K562 (cell line): ENCODE measurements around the gene MEIS1. TPM values are rescaled to one million over a fixed set of nuclear protein-coding genes. Genes with fewer than 3 reads are reported as not detected.

Experiments
- ATAC-seq: fragments of 200-7000 bp; cut with Tn5 transposase; 3 replicates; pipeline ENCODE4 v1.9.1; 2020; ENCODE audit warnings: moderate library complexity
- BruUV-seq: library from RNA; stranded (reverse); fragments of 400-500 nt; replicated peaks from 2 replicates; lab custom pipeline; 2021; lab: Mats Ljungman, UMichigan
- CTCF ChIA-PET: fragments of 300-600 bp; formaldehyde crosslinking; extraction: SDS; loops from one replicate; lab custom pipeline; 2021; ENCODE audit warnings: low intra/inter-chr PET ratio; lab: Yijun Ruan, JAX
- POLR2A ChIA-PET: fragments of 300-600, 350-650 bp; sonication (Branson Sonifier 250); formaldehyde crosslinking; extraction: SDS; loops from one replicate; lab custom pipeline; 2021; ENCODE audit warnings: antibody characterized with exemption, inconsistent platforms; lab: Yijun Ruan, JAX
- DNase-seq, 4 experiments: peaks; one replicate each; pipeline versions ENCODE4 v3.0.0 to v3.0.0-alpha.2; 2011 to 2018; ENCODE audit warnings: low spot score in 3 of 4, mixed read lengths in 3 of 4; ENCODE audit errors: extremely low read depth in 1 of 4
- FAIRE-seq: peaks from 2 replicates; lab custom pipeline; 2011; peaks lifted over from hg19 to GRCh38; lab: Jason Lieb, UNC
- H2AFZ ChIP-seq: 2 replicates; pipeline ENCODE4 v1.6.0; 2011; ENCODE audit warnings: low read depth, low read length, control low read depth, inconsistent platforms
- H3K27ac ChIP-seq: fragments of 200-600 bp; 3 replicates; pipeline ENCODE4 v1.8.0; 2011; ENCODE audit warnings: low read depth, mild to moderate bottlenecking, control low read depth, inconsistent platforms, low read length, moderate library complexity, mixed read lengths; ENCODE audit errors: extremely low read depth
- H3K27me3 ChIP-seq, 2 experiments: fragments of 300-600 bp in 1 of 2; 2 replicates in 1 of 2; 3 replicates in 1 of 2; pipeline versions ENCODE4 v1.6.0 to v1.8.0; 2011; ENCODE audit warnings: inconsistent platforms in 2 of 2, low read length in 2 of 2, mild to moderate bottlenecking in 1 of 2, mixed read lengths in 1 of 2, moderate library complexity in 1 of 2; ENCODE audit not compliant: control insufficient read depth in 2 of 2, insufficient read depth in 2 of 2
- H3K36me3 ChIP-seq: fragments of 300-600 bp; 3 replicates; pipeline ENCODE4 v1.8.0; 2011; ENCODE audit warnings: mild to moderate bottlenecking, low read length, inconsistent platforms; ENCODE audit not compliant: control insufficient read depth, insufficient read depth
- H3K4me1 ChIP-seq, 2 experiments: fragments of 200-600 bp in 1 of 2; replicated peaks in 1 of 2; 2 replicates in 1 of 2; 3 replicates in 1 of 2; pipeline versions ENCODE4 v1.5.1 to v1.8.0; 2011; ENCODE audit warnings: inconsistent platforms in 2 of 2, low read length in 2 of 2, mild to moderate bottlenecking in 1 of 2, mixed read lengths in 1 of 2, moderate library complexity in 1 of 2; ENCODE audit not compliant: control insufficient read depth in 2 of 2, insufficient read depth in 2 of 2
- H3K4me2 ChIP-seq: 2 replicates; pipeline ENCODE4 v1.6.1; 2011; ENCODE audit warnings: low read length, control low read depth, inconsistent platforms, mixed read lengths; ENCODE audit not compliant: insufficient read depth
- H3K4me3 ChIP-seq: fragments of 200-600 bp; sonication (generic), shearing (Covaris generic); 2 replicates; pipeline ENCODE4 v1.5.1; 2016; ENCODE audit warnings: control low read depth, inconsistent platforms
- H3K79me2 ChIP-seq: fragments of 200-600 bp; 3 replicates; pipeline ENCODE4 v1.8.0; 2011; ENCODE audit warnings: low read length, inconsistent platforms; ENCODE audit not compliant: control insufficient read depth, insufficient read depth
- H3K9ac ChIP-seq, 2 experiments: 2 replicates each; pipeline versions ENCODE4 v1.6.0 to v1.6.1; 2011; ENCODE audit warnings: low read depth in 2 of 2, low read length in 2 of 2, control low read depth in 1 of 2, inconsistent platforms in 1 of 2, mild to moderate bottlenecking in 1 of 2, mixed read lengths in 1 of 2; ENCODE audit not compliant: insufficient read depth in 1 of 2
- H3K9me1 ChIP-seq: one replicate; pipeline ENCODE4 v1.6.0; 2011; ENCODE audit warnings: inconsistent platforms, mild to moderate bottlenecking, low read length, moderate library complexity; ENCODE audit not compliant: control insufficient read depth, insufficient read depth
- H3K9me3 ChIP-seq: replicated peaks from 2 replicates; pipeline ENCODE4 v1.5.1; 2011; ENCODE audit warnings: low read depth, low read length, inconsistent platforms; ENCODE audit not compliant: control insufficient read depth, insufficient read depth
- H4K20me1 ChIP-seq: replicated peaks from 2 replicates; pipeline ENCODE4 v1.6.1; 2011; ENCODE audit warnings: low read length, inconsistent platforms, mixed read lengths; ENCODE audit not compliant: control insufficient read depth, insufficient read depth
- CCAR2 ChIP-seq: fragments of 200-400 bp; formaldehyde crosslinking; IDR thresholded peaks from 2 replicates; pipeline ENCODE4 v1.6.1; 2017; ENCODE audit warnings: mild to moderate bottlenecking, low read depth, low read length
- CHD4 ChIP-seq: fragments of 200-600 bp; sonication (generic); IDR thresholded peaks from 3 replicates; pipeline ENCODE4 v1.6.1; 2012; ENCODE audit warnings: low read depth, mild to moderate bottlenecking, mixed read lengths, low read length, inconsistent platforms; ENCODE audit not compliant: insufficient read depth, insufficient replicate concordance, poor library complexity, severe bottlenecking
- EHMT2 ChIP-seq: fragments of 450-650 bp; IDR thresholded peaks from 2 replicates; pipeline ENCODE4 v1.6.1; 2018; ENCODE audit warnings: antibody characterized with exemption
- HDAC3 ChIP-seq: fragments of 450-650 bp; IDR thresholded peaks from 2 replicates; pipeline ENCODE4 v1.6.1; 2018; ENCODE audit warnings: borderline replicate concordance, mild to moderate bottlenecking, moderate library complexity; ENCODE audit not compliant: partially characterized antibody
- HMG20B ChIP-seq: fragments of 250-450 bp; sonication (Bioruptor Pico); IDR thresholded peaks from 2 replicates; pipeline ENCODE4 v1.5.0; 2021; ENCODE audit warnings: mild to moderate bottlenecking
- MECOM ChIP-seq: fragments of 250-450 bp; sonication (Bioruptor Pico); IDR thresholded peaks from 2 replicates; pipeline ENCODE4 v1.8.0; 2022; ENCODE audit warnings: inconsistent platforms
- MITF ChIP-seq: IDR thresholded peaks from 2 replicates; pipeline ENCODE4 v1.6.1; 2014; ENCODE audit warnings: antibody characterized with exemption
- NR3C1 ChIP-seq: sonication (generic); formaldehyde crosslinking; IDR thresholded peaks from 2 replicates; pipeline ENCODE4 v1.8.1; 2022; ENCODE audit warnings: missing genetic modification reagents
- SAP30 ChIP-seq: fragments of 200-600 bp; sonication (generic); IDR thresholded peaks from 2 replicates; pipeline ENCODE4 v1.6.1; 2012; ENCODE audit warnings: borderline replicate concordance, low read depth, mild to moderate bottlenecking, moderate library complexity, low read length, control low read depth, inconsistent platforms; ENCODE audit not compliant: insufficient read depth, poor library complexity, severe bottlenecking
- ZBTB34 ChIP-seq: fragments of 250-450 bp; sonication (Bioruptor Pico); IDR thresholded peaks from 2 replicates; pipeline ENCODE4 v1.8.0; 2021; ENCODE audit warnings: mild to moderate bottlenecking, moderate library complexity
- ZKSCAN8 ChIP-seq: fragments of 200-800 bp; sonication (Bioruptor generic); IDR thresholded peaks from 2 replicates; pipeline ENCODE4 v1.6.1; 2016; ENCODE audit warnings: missing genetic modification characterization, missing compliant biosample characterization
- ZNF184 ChIP-seq: sonication (generic); formaldehyde crosslinking; IDR thresholded peaks from 2 replicates; pipeline ENCODE4 v1.5.0; 2020; ENCODE audit warnings: missing genetic modification reagents
- ZNF398 ChIP-seq: fragments of 250-450 bp; sonication (Bioruptor Pico); IDR thresholded peaks from 2 replicates; pipeline ENCODE4 v1.8.0; 2021; ENCODE audit warnings: moderate library complexity, mild to moderate bottlenecking, inconsistent platforms
- WGBS: fragments of 100-300 bp; shearing (Covaris generic); methylation state at CpG from one replicate; pipeline ENCODE4 v1.1.6; 2016; ENCODE audit warnings: low coverage, mixed read lengths; ENCODE audit not compliant: insufficient coverage; ENCODE audit errors: missing lambda C conversion rate; 5-methylcytosine and 5-hydroxymethylcytosine counted together
- in situ Hi-C: fragments of 300-500 bp; cut with MboI; formaldehyde crosslinking; loops from 4 replicates; pipeline ENCODE4 v1.15.0; 2018; ENCODE audit warnings: inconsistent platforms, mixed read lengths
- intact Hi-C: fragments of 100-400 bp; cut with micrococcal nuclease; formaldehyde crosslinking; loops from 2 replicates; pipeline ENCODE4 v1.14.2; 2022
- polyA plus RNA-seq, 8 experiments: library from polyadenylated mRNA; depleted of rRNA in 4 of 8; stranded (reverse) in 5 of 8; unstranded in 3 of 8; fragments of >200 nt; fragmentation: Nextera tagmentation in 2 of 8; fragmentation: Illumina TruSeq in 1 of 8; extraction: Ambion mirVana in 2 of 8; extraction: Trizol in 1 of 8; gene quantifications; 2 replicates each; pipeline versions ENCODE4 v1.2.1 to v1.2.3, GENCODE V29; 2011 to 2014; ENCODE audit warnings: inconsistent platforms in 1 of 8, missing spikeins in 1 of 8
- total RNA-seq, 7 experiments: library from RNA; depleted of rRNA in 6 of 7; stranded (reverse); fragments of >200 nt in 6 of 7; fragmentation: Illumina TruSeq in 2 of 7; extraction: Trizol in 2 of 7; gene quantifications; 2 replicates each; pipeline versions ENCODE4 v1.2.1 to v1.2.3, GENCODE V29; 2011 to 2021; ENCODE audit warnings: low replicate concordance in 1 of 7

MEIS1 gene
- total and polyA plus RNA-seq, 9 of the 15 experiments (the other 6 are each of a cell fraction or from before 2014, with no cell fraction given), result 2.3 to 9.0 (median 5.9) TPM

GRCh38 chr2:66547118-66547517 lies 112.2 kb downstream of the MEIS1 start:
- H3K4me2 ChIP-seq, result no peak overlapping the region
- in situ Hi-C loops (no loop called here), intact Hi-C loops (no loop called here)
- no peak for FAIRE-seq
- no peaks in the 10 kb centered on the region for H3K4me1 ChIP-seq
- no peaks in the 10 kb centered on the region for H3K27me3 ChIP-seq
- H3K4me3 ChIP-seq, result no peak overlapping the region
- TF ChIP-seq SAP30 (no peak), NR3C1 (CRISPR knock-in tag) (no peak), HDAC3 (no peak), CCAR2 (no peak), MITF (no peak), ZNF184 (no peak), MECOM (CRISPR knock-in tag) (no peak), ZKSCAN8 (CRISPR knock-in tag) (no peak), ZBTB34 (CRISPR knock-in tag) (no peak), HMG20B (CRISPR knock-in tag) (no peak), CHD4 (no peak), ZNF398 (CRISPR knock-in tag) (no peak), EHMT2 (no peak)
- BruUV-seq, result no TSS peak
- CTCF ChIA-PET, result no interaction called here
- no peaks in the 10 kb centered on the region for H3K79me2 ChIP-seq
- H3K27ac ChIP-seq, result no peak overlapping the region
- no peak for DNase-seq
- ATAC-seq, result no peak
- H4K20me1 ChIP-seq, result no peaks in the 10 kb centered on the region
- H3K9ac ChIP-seq, result no peak overlapping the region
- no peak overlapping the region for H2AFZ ChIP-seq
- H3K9me3 ChIP-seq, result no peaks in the 10 kb centered on the region
- H3K36me3 ChIP-seq, result no peaks in the 10 kb centered on the region
- POLR2A ChIA-PET, result no interaction called here
- WGBS, result 11% methylated on average over 2 of the region's 2 CpGs
- no peaks in the 10 kb centered on the region for H3K9me1 ChIP-seq
